Body of pancreas (tissue), 4 donors: Measurements from ENCODE around the gene MEA1. TPM values are rescaled to one million over a fixed set of nuclear protein-coding genes. Genes with fewer than 3 reads are reported as not detected.

ENCODE experiments used
- ATAC-seq: fragments of 150-250 bp; one replicate; pipeline ENCODE4 v1.9.1; 2016
- DNase-seq, 4 donors: peaks; one replicate each; pipeline ENCODE4 v3.0.0-alpha.2; 2019
- H3K27ac ChIP-seq, 4 donors: fragments of 200-600 bp; sonication (generic); 1 replicate in 3 of 4; 2 replicates in 1 of 4; pipeline versions ENCODE4 v1.5.1 to v1.6.1; 2016 to 2019; ENCODE audit warnings: mild to moderate bottlenecking in 1 of 4, mixed read lengths in 1 of 4, moderate library complexity in 1 of 4
- H3K27me3 ChIP-seq, 2 donors: fragments of 200-600 bp; sonication (generic); one replicate each; pipeline ENCODE4 v1.6.0; 2016; ENCODE audit warnings: mild to moderate bottlenecking in 1 of 2
- H3K36me3 ChIP-seq, 2 donors: fragments of 200-600 bp; sonication (generic); replicated peaks in 1 of 2; 2 replicates each; pipeline ENCODE4 v1.5.1; 2016; ENCODE audit warnings: low read depth in 2 of 2; ENCODE audit not compliant: insufficient read depth in 1 of 2
- H3K4me1 ChIP-seq: fragments of 200-600 bp; sonication (generic); one replicate; pipeline ENCODE4 v1.6.0; 2016
- H3K4me3 ChIP-seq, 2 donors: fragments of 200-600 bp; sonication (generic); 1 replicate in 1 of 2; 2 replicates in 1 of 2; pipeline ENCODE4 v1.5.1; 2016 to 2019
- H3K9me3 ChIP-seq, 3 donors: fragments of 200-600 bp; sonication (generic); 1 replicate in 2 of 3; 2 replicates in 1 of 3; pipeline ENCODE4 v1.5.1; 2016
- CTCF ChIP-seq, 7 experiments: fragments of 450-650 bp in 4 of 7; fragments of 200-600 bp in 3 of 7; sonication (generic) in 3 of 7; IDR thresholded peaks; one replicate each; pipeline ENCODE4 v1.5.1; 2016 to 2019; ENCODE audit warnings: antibody characterized with exemption in 7 of 7
- POLR2A ChIP-seq, 3 donors: fragments of 450-650 bp; IDR thresholded peaks; one replicate each; pipeline ENCODE4 v1.6.1; 2016; ENCODE audit warnings: antibody characterized with exemption in 3 of 3, mild to moderate bottlenecking in 2 of 3
- WGBS, 2 donors: methylation state at CpG; one replicate each; pipeline ENCODE4 v1.1.5; 2017; 5-methylcytosine and 5-hydroxymethylcytosine counted together
- intact Hi-C: fragments of 100-400 bp; cut with DNase I; formaldehyde crosslinking; loops from one replicate; pipeline ENCODE4 v1.15.1; 2023
- total RNA-seq, 2 donors: library from RNA; depleted of rRNA; stranded (reverse); fragments of >200 nt; gene quantifications; one replicate each; pipeline ENCODE4 v1.1.0, GENCODE V29; 2016

Gene MEA1
- 10 to 100 TPM; 17.5 to 32.9 TPM for total RNA-seq

GRCh38 chr6:43013843-43014433, at the start of gene MEA1, which contains the start of gene KLHDC3:
Gene MEA1 (minus strand): TSS chr6:43013946. CDS start chr6:43013813, 133 bp downstream.
Gene KLHDC3 (plus strand): TSS chr6:43014249. CDS start chr6:43017193, 2,944 bp downstream.
- peak; percentile 99 to 100 (median 100) for DNase-seq
- intact Hi-C loops, result no loop called here
- Histone ChIP-seq H3K27me3 (no peaks in the 10 kb centered on the region), H3K27ac (peak within 1 kb of the TSS in 3 of 4 donors; percentile 53 to 78 (median 61)), H3K36me3 (peaks cover 0 to 4% of the 10 kb centered on the region in 2 donors), H3K9me3 (no peaks in the 10 kb centered on the region), H3K4me3 (peak within 1 kb of the TSS; percentile 59 to 74), H3K4me1 (peaks cover 45% of the 10 kb centered on the region)
- TF ChIP-seq POLR2A (IDR thresholded peaks at IDR 0.05) (peak in 2 of 3 donors; percentile 58 to 59), CTCF (IDR thresholded peaks at IDR 0.05) (no peak)
- peak; percentile 99 for ATAC-seq
- 0% methylated on average over 17 to 44 of the region's 51 CpGs for WGBS, 2 donors

- Histone ChIP-seq H3K4me1 (peaks cover 28% of the 10 kb centered on the region), H3K27ac (no peak overlapping the region), H3K9me3 (no peaks in the 10 kb centered on the region), H3K27me3 (no peaks in the 10 kb centered on the region), H3K4me3 (no peak overlapping the region), H3K36me3 (peaks cover 0 to 6% of the 10 kb centered on the region in 2 donors)
- intact Hi-C loops, result no loop called here
- WGBS, 2 donors, result 90% methylated on average over 12 of the region's 12 CpGs
- TF ChIP-seq POLR2A (IDR thresholded peaks at IDR 0.05) (no peak), CTCF (IDR thresholded peaks at IDR 0.05) (no peak)
- DNase-seq (no peak), ATAC-seq (no peak)
Measured at GRCh38 chr6:43062818-43063217, 49.1 kb upstream of the MEA1 start.

- no peak for DNase-seq
- 56 to 68% methylated on average over 2 of the region's 2 CpGs for WGBS, 2 donors
- Histone ChIP-seq H3K4me1 (peaks cover 28% of the 10 kb centered on the region), H3K9me3 (no peaks in the 10 kb centered on the region), H3K36me3 (peaks cover 0 to 6% of the 10 kb centered on the region in 2 donors), H3K27me3 (no peaks in the 10 kb centered on the region), H3K27ac (no peak overlapping the region), H3K4me3 (no peak overlapping the region)
- TF ChIP-seq CTCF (IDR thresholded peaks at IDR 0.05), result no peak
- TF ChIP-seq POLR2A (IDR thresholded peaks at IDR 0.05), result no peak
- ATAC-seq, result no peak
- intact Hi-C loops, result no loop called here
Measured at GRCh38 chr6:43061861-43062260, 48.1 kb upstream of the MEA1 start.

GRCh38 chr6:43060755-43061633, 47.2 kb upstream of the MEA1 start:
- intact Hi-C loops, result no loop called here
- 62 to 69% methylated on average over 8 to 11 of the region's 12 CpGs for WGBS, 2 donors
- no peak overlapping the region for H3K4me3 ChIP-seq
- ATAC-seq (no peak), DNase-seq (no peak)
- H3K4me1 ChIP-seq, result peaks cover 28% of the 10 kb centered on the region
- TF ChIP-seq CTCF (IDR thresholded peaks at IDR 0.05) (no peak), POLR2A (IDR thresholded peaks at IDR 0.05) (no peak)
- H3K27ac ChIP-seq, result peak overlapping the region in 3 of 4 donors; percentile 77 to 94 (median 91)
- peaks cover 0 to 2% of the 10 kb centered on the region in 2 donors for H3K36me3 ChIP-seq
- H3K27me3 ChIP-seq, result no peaks in the 10 kb centered on the region
- H3K9me3 ChIP-seq, result no peaks in the 10 kb centered on the region
